Jurkat, Clone E6-1 (cell line): Measurements from ENCODE around the gene B4GALNT2. TPM values are rescaled to one million over a fixed set of nuclear protein-coding genes. Genes with fewer than 3 reads are reported as not detected.
"Not testable (repeated sequence)": the region's sequence is repeated elsewhere in the genome, so short reads cannot be mapped to it uniquely, and the experiment has no call there.

Source experiments
- DNase-seq: peaks from one replicate; pipeline ENCODE4 v3.0.0-alpha.2; 2011; ENCODE audit warnings: low read depth, low spot score
- H3K4me3 ChIP-seq: 2 replicates; pipeline ENCODE4 v1.5.1; 2011; ENCODE audit warnings: mild to moderate bottlenecking, low read length, control low read depth, moderate library complexity
- polyA plus RNA-seq: library from polyadenylated mRNA; unstranded; fragments of >200 nt; gene quantifications from one replicate; pipeline ENCODE4 v1.2.1, GENCODE V29; 2012; ENCODE audit warnings: missing spikeins; ENCODE audit not compliant: insufficient read length, insufficient read depth

Gene B4GALNT2
- 0.15 TPM for polyA plus RNA-seq

DNA sequence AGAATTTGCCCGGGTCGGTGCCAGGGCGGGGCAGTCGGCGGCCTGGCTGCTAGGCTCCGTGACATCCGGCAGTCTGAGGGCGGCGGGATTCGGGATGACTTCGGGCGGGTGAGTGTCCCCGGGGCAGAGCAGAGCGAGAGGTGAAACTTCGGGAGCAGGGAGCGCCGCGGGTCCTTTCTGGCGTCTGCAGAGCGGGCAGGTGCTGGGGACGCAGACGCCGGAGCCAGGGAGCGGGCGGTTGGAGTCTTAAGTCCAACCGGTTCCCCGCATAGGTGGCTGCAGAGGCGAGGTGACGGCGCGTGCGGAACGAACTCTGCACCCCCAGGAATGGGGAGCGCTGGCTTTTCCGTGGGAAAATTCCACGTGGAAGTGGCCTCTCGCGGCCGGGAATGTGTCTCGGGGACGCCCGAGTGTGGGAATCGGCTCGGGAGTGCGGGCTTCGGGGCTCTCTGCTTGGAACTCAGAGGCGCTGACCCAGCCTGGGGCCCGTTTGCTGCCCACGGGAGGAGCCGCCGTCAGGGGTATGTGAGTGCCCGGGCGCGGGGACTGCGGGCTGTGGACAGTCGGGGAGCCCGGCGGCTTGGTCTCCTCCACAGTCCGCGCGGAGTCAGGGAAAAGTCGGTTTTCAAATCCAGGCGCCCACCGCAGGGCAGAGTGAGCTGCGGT lies at the start of gene B4GALNT2:
Gene B4GALNT2 (plus strand): TSS at position 71 of the 666 bp plus-strand sequence. CDS start 24 bp downstream, at position 95.
- H3K4me3 ChIP-seq = no peak within 1 kb of the TSS
- no peak for DNase-seq

DNA sequence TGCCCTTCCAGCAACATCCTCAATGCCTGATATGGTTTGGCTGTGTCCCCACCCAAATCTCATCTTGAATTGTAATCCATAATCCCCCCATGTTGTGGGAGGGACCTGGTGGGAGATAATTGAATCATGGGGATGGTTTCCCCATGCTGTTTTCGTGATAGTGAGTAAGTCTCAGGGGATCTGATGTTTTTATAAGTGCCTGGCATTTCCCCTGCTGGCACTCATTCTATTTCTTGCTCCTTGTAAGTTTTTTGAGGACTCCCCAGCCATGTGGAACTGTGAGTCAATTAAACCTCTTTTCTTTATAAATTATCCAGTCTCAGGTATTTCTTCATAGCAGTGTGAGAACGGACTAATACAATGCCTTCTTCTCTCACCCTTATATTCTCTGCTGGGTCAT lies 47.5 kb upstream of the B4GALNT2 start:
- DNase-seq, H3K4me3 ChIP-seq: not testable (repeated sequence)

DNA sequence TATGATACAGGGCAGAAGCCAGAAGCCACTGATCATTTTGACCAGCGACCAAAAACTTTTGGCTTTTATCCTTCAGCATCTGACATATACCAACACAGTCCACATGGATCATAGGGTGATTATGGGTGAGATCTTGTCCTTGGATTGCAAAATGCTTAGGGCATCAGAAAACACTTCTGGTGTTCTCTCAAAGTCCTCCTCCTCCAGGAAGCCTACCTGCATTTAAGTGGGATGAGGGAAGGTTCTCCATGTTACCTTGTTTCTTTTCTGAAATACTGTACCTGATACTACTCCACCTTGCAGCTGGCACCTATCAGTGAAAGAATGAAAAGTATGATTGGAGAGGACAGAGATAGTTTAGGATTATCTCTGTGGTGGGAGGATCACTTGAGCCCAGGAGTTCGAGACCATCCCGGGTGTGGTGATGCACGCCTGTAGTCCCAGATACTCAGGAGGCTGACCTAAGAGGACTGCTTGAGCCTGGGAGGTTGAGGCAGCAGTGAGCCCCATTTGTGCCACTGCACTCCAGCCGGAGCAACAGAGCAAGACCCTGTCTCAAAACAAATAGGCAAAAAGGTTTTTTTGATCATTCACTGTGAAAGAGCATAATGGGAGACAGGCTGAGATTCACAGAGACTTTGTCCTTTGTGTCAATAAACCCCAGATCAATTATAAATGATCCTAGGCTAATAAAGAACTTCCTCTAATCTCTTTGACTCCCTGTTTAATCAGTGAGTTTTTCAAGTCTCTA lies 46.8 kb upstream of the B4GALNT2 start:
- no peak overlapping the region for H3K4me3 ChIP-seq
- no peak for DNase-seq

GRCh38 chr17:49086316-49086605 lies 46.3 kb upstream of the B4GALNT2 start:
- no peak overlapping the region for H3K4me3 ChIP-seq
- DNase-seq = no peak

DNA sequence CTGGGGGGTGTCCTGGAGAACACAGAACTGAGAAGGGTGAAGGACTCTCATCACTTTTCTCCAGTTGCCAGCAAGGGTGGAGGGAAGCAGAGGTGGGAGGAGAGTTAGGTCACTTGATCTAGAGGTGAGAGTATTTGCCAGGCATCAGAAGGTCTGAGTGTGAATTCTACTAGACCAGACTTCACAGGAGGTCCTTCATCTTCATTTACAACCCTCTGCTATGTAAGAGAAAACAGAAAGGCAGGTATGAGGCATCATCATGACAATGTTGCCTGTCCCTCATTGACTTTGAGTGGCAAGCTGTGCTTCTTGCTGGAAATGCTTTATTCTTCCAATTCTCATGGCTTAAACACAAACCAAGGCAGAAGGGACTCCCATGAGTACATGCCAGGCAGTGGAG lies 45.9 kb upstream of the B4GALNT2 start:
- no peak for DNase-seq
- H3K4me3 ChIP-seq = no peak overlapping the region

- no peak for DNase-seq
- H3K4me3 ChIP-seq = no peak overlapping the region
Observed at GRCh38 chr17:49089094-49089493, 43.5 kb upstream of the B4GALNT2 start.

DNA sequence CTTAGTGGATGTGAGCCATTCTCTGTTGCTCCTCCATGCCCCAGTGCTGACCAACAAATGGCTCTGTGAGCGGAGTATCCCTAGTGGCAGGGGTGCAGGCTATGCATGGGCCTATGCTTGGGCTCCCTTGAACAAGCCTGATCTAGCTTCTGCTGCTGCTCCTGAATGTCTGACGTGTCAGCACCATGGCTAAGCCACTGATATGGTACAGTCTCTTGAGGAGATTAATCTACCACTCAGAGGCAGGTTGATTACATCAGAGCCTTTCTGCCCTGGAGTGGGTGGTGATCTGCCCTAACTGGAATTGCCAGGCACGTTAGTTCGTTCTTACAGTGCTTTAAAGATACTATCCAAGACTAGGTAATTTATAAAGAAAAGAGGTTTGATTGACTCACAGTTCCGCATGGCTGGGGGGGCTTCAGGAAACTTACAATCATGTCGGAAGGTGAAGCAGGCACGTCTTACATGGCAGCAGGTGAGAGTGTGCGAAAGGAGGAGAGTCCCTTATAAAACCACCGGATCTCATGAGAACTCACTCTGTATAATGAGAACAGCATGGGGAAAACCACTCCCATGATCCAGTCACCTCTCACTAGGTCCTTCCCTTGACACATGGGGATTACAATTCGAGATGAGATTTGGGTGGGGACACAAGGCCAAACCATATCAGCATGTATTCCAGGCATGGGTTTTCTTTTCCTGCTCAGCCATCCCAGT lies 41.5 kb upstream of the B4GALNT2 start:
- DNase-seq = no peak
- no peak overlapping the region for H3K4me3 ChIP-seq

DNA sequence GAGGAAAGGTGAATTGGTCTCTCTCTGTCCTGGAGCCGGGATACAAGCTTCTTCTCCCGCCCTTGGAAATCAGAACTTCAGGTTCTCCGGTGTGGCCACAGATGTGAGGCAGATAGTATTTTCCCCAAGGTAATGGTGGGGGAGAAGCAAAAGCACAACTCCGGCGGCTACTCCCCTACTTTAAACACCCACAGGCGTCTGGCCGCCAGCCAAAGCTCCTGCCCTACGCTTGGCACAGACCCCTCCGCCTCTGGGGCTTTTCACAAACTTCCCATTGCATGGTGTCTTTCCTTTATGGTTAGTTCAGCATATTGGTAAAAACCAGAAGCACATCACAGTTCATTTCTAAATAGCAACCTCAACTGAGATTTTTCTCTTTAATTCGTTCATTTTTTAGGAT lies 39.4 kb upstream of the B4GALNT2 start:
- no peak for DNase-seq
- no peak overlapping the region for H3K4me3 ChIP-seq

DNA sequence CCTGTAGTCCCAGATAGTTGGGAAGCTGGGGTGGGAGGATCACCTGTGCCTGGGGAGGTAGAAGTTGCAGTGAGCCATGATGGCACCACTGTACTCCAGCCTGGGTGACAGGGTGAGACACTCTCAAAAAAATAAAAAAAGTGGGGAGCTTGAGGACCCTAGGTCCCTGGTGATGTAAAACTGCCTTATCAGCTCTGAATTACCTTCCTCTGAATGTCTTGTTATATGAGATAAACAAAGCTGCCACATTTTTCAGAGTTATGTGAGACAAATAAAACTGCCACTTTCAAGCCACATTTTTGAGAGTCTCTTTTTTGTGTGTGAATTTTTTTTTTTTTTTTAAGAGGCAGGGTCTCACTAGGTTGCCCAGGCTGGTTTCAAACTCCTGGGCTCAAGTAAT lies 32.0 kb upstream of the B4GALNT2 start:
- DNase-seq = no peak
- no peak overlapping the region for H3K4me3 ChIP-seq

DNA sequence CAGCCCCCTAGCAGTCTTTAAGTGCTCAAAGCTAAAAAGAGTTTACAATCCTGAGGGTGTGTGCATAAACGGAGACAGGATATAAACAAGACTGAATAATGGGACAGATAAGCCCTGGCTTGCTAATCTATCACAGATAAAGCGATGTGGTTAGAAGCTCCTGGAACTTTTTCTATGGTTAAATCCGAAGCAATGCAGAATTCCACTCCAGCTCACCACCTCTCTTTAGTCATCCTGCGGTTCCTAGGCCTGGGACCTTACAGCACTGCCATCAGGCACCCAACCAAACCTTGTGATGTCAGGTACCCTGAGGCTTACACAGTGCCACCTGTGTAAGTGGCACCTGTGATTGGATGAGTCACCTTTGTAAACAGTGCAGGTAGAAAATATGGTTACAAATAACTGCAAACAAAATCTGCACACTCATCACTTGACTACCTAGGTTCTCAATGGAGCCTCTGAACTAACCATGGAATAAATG lies 31.5 kb upstream of the B4GALNT2 start:
- no peak for DNase-seq
- no peak overlapping the region for H3K4me3 ChIP-seq

DNA sequence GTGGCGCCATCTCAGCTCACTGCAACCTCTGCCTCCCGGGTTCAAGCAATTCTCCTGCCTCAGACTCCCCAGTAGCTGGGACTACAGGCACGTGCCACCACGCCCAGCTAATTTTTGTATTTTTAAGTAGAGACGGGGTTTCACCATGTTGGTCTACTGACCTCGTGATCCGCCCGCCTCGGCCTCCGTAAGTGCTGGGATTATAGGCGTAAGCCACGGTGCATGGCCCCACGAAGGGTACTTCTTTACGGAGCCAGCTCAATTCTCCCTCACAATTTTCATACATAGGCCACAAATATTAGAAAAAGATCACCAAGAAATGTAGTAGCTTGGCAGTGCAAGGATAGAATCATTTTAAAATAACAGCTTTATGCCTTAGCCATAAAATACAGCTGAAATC lies 29.2 kb upstream of the B4GALNT2 start:
- H3K4me3 ChIP-seq, DNase-seq: not testable (repeated sequence)

DNA sequence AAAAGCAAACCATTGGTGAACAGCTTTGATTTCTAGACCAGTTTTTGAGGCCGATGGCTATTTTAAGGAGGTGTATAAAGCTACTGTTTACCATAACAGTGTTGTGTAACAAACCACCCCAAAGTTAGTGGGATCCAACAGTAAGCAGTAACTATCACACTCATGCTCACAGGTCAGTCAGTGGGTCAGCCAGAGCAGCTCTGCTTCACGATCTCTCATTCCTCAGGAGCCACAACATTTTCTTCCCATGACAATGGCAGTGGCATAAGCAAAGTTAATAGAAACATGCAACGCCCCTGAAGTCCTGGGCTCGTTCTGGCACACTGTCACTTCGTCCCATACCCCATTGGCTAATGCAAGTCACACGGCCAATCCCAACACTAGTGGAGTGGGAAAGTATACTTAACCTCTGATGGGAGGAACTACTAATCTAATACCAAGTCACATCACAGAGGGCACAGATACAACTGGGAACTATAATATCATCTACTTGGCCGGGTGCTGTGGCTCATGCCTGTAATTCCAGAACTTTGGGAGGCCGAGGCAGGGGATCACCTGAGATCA lies 28.0 kb upstream of the B4GALNT2 start:
- no peak for DNase-seq
- H3K4me3 ChIP-seq = no peak overlapping the region

GRCh38 chr17:49106321-49107210 lies 26.0 kb upstream of the B4GALNT2 start:
- DNase-seq = no peak
- H3K4me3 ChIP-seq = no peak overlapping the region

- H3K4me3 ChIP-seq = no peak overlapping the region
- DNase-seq = no peak
Observed at GRCh38 chr17:49107211-49107557, 25.4 kb upstream of the B4GALNT2 start.

- no peak overlapping the region for H3K4me3 ChIP-seq
- no peak for DNase-seq
Observed at GRCh38 chr17:49108318-49108717, 24.3 kb upstream of the B4GALNT2 start.

- no peak overlapping the region for H3K4me3 ChIP-seq
- no peak for DNase-seq
Observed at GRCh38 chr17:49110509-49110908, 22.1 kb upstream of the B4GALNT2 start.

GRCh38 chr17:49111934-49112333 lies 20.6 kb upstream of the B4GALNT2 start:
- no peak for DNase-seq
- H3K4me3 ChIP-seq = no peak overlapping the region

DNA sequence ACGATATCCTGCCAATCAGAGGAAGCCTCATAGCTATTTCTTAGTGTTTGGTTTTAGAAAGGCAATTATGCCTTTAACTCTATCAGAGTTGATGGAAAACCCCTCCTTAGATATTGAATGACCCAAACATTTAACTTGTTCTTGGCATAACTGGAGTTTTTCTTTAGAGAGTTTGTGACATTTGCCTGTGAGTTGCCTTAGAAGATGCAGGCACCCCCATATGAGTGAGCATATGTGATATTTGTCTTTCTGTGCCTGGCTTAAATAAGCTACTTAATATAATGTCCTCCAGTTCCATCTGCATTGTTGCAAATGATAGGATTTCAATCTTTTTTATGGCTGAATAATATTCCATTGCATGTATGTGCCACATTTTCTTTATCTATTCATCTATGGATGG lies 19.6 kb upstream of the B4GALNT2 start:
- H3K4me3 ChIP-seq = no peak overlapping the region
- no peak for DNase-seq

GRCh38 chr17:49114703-49115102 lies 17.9 kb upstream of the B4GALNT2 start:
- H3K4me3 ChIP-seq = no peak overlapping the region
- DNase-seq = no peak
